ENCODE results near the gene ADH4. TPM values are rescaled to one million over a fixed set of nuclear protein-coding genes. Genes with fewer than 3 reads are reported as not detected.
"Not testable (repeated sequence)": the region's sequence is repeated elsewhere in the genome, so short reads cannot be mapped to it uniquely, and the experiment has no call there.

The ADH4 gene
- total and polyA plus RNA-seq, 9 of the 15 experiments (the other 6 are each of a cell fraction or from before 2014, with no cell fraction given): not detected

GRCh38 chr4:99189900-99190299 is 45.8 kb upstream of the ADH4 start:
- FAIRE-seq; H3K79me2 ChIP-seq (ENCODE audit: control insufficient read depth, insufficient read depth, low read length); BruUV-seq (replicated peaks); in situ Hi-C loops (cut with MboI); H3K4me3 ChIP-seq; H3K27me3 ChIP-seq (ENCODE audit: control insufficient read depth in 2 of 2, insufficient read depth in 2 of 2, low read length in 2 of 2); H3K9me3 ChIP-seq (replicated peaks; ENCODE audit: control insufficient read depth, insufficient read depth, low read depth, low read length); CTCF ChIA-PET (ENCODE audit: low intra/inter-chr PET ratio); H3K36me3 ChIP-seq (ENCODE audit: control insufficient read depth, insufficient read depth, low read length); H3K9me1 ChIP-seq (ENCODE audit: control insufficient read depth, insufficient read depth, low read length); H2AFZ ChIP-seq (ENCODE audit: low read depth, low read length); intact Hi-C loops (cut with micrococcal nuclease); H3K27ac ChIP-seq (ENCODE audit: extremely low read depth, low read depth, low read length); H3K4me1 ChIP-seq (replicated peaks in 1 of 2; ENCODE audit: control insufficient read depth in 2 of 2, insufficient read depth in 2 of 2, low read length in 2 of 2); POLR2A ChIA-PET; ATAC-seq; H4K20me1 ChIP-seq (replicated peaks; ENCODE audit: control insufficient read depth, insufficient read depth, low read length); DNase-seq (ENCODE audit: extremely low read depth in 1 of 4, low spot score in 3 of 4); H3K9ac ChIP-seq (ENCODE audit: insufficient read depth in 1 of 2, low read depth in 2 of 2, low read length in 2 of 2); H3K4me2 ChIP-seq (ENCODE audit: insufficient read depth, low read length); TF ChIP-seq CEBPG (CRISPR knock-in tag; IDR thresholded peaks at IDR 0.05): not testable (repeated sequence)
- 9% methylated on average over 3 of the region's 3 CpGs for WGBS (ENCODE audit: insufficient coverage, low coverage, missing lambda C conversion rate)
- TF ChIP-seq CEBPG (tag; conservative IDR thresholded peaks at IDR 0.05 in 1 of 2, IDR thresholded peaks at IDR 0.05 in 1 of 2) (peak; percentile 14 to 61; a peak in 2 of 4 replicates), CEBPB (tag; IDR thresholded peaks at IDR 0.05) (peak; percentile 34; the same call in 1 of the 2 replicates)

DNA sequence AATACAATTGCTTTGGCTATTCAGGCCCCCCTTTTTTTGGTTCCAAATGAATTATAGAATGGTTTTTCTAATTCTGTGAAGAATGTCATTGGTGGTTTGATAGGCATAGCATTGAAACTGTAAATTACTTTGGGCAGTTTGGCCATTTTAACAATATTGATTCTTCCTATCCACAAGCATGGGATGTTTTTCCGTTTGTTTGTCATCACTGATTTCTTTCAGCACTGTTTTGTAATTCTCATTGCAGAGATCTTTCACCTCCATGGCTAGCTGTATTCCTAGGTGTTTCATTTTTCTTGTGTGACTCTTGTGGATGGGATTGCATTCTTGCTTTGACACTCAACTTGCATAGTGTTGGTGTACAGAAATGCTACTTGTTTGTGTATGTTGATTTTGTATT is 41.9 kb upstream of the ADH4 start:
- Histone ChIP-seq H3K9me1 (ENCODE audit: control insufficient read depth, insufficient read depth, low read length) (no peaks in the 10 kb centered on the region), H3K4me2 (ENCODE audit: insufficient read depth, low read length) (no peak overlapping the region), H3K4me3 (no peak overlapping the region), H3K9me3 (replicated peaks; ENCODE audit: control insufficient read depth, insufficient read depth, low read depth, low read length) (no peaks in the 10 kb centered on the region), H3K4me1 (replicated peaks in 1 of 2; ENCODE audit: control insufficient read depth in 2 of 2, insufficient read depth in 2 of 2, low read length in 2 of 2) (no peaks in the 10 kb centered on the region), H2AFZ (ENCODE audit: low read depth, low read length) (no peak overlapping the region), H3K27ac (ENCODE audit: extremely low read depth, low read depth, low read length) (no peak overlapping the region), H3K9ac (ENCODE audit: insufficient read depth in 1 of 2, low read depth in 2 of 2, low read length in 2 of 2) (no peak overlapping the region), H3K36me3 (ENCODE audit: control insufficient read depth, insufficient read depth, low read length) (no peaks in the 10 kb centered on the region), H3K79me2 (ENCODE audit: control insufficient read depth, insufficient read depth, low read length) (no peaks in the 10 kb centered on the region), H4K20me1 (replicated peaks; ENCODE audit: control insufficient read depth, insufficient read depth, low read length) (no peaks in the 10 kb centered on the region), H3K27me3 (ENCODE audit: control insufficient read depth in 2 of 2, insufficient read depth in 2 of 2, low read length in 2 of 2) (no peaks in the 10 kb centered on the region)
- no TSS peak for BruUV-seq (replicated peaks)
- POLR2A ChIA-PET: no interaction called here
- DNase-seq (ENCODE audit: extremely low read depth in 1 of 4, low spot score in 3 of 4): no peak
- CTCF ChIA-PET (ENCODE audit: low intra/inter-chr PET ratio): no interaction called here
- intact Hi-C loops (cut with micrococcal nuclease): no loop called here
- in situ Hi-C loops (cut with MboI): no loop called here
- TF ChIP-seq ZNF41 (CRISPR knock-in tag; conservative IDR thresholded peaks at IDR 0.05): no peak
- no peak for TF ChIP-seq SNRNP70 (optimal IDR thresholded peaks at IDR 0.05; ENCODE audit: low read depth, low read length)
- TF ChIP-seq CTBP1 (IDR thresholded peaks at IDR 0.05; ENCODE audit: borderline replicate concordance): no peak
- TF ChIP-seq, protein P1, sequence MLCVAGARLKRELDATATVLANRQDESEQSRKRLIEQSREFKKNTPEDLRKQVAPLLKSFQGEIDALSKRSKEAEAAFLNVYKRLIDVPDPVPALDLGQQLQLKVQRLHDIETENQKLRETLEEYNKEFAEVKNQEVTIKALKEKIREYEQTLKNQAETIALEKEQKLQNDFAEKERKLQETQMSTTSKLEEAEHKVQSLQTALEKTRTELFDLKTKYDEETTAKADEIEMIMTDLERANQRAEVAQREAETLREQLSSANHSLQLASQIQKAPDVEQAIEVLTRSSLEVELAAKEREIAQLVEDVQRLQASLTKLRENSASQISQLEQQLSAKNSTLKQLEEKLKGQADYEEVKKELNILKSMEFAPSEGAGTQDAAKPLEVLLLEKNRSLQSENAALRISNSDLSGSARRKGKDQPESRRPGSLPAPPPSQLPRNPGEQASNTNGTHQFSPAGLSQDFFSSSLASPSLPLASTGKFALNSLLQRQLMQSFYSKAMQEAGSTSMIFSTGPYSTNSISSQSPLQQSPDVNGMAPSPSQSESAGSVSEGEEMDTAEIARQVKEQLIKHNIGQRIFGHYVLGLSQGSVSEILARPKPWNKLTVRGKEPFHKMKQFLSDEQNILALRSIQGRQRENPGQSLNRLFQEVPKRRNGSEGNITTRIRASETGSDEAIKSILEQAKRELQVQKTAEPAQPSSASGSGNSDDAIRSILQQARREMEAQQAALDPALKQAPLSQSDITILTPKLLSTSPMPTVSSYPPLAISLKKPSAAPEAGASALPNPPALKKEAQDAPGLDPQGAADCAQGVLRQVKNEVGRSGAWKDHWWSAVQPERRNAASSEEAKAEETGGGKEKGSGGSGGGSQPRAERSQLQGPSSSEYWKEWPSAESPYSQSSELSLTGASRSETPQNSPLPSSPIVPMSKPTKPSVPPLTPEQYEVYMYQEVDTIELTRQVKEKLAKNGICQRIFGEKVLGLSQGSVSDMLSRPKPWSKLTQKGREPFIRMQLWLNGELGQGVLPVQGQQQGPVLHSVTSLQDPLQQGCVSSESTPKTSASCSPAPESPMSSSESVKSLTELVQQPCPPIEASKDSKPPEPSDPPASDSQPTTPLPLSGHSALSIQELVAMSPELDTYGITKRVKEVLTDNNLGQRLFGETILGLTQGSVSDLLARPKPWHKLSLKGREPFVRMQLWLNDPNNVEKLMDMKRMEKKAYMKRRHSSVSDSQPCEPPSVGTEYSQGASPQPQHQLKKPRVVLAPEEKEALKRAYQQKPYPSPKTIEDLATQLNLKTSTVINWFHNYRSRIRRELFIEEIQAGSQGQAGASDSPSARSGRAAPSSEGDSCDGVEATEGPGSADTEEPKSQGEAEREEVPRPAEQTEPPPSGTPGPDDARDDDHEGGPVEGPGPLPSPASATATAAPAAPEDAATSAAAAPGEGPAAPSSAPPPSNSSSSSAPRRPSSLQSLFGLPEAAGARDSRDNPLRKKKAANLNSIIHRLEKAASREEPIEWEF (CRISPR knock-in tag; IDR thresholded peaks at IDR 0.05): no peak
- TF ChIP-seq BRF2 (IDR thresholded peaks at IDR 0.05; ENCODE audit: borderline replicate concordance, insufficient read depth, insufficient read length): no peak
- TF ChIP-seq NCOA6 (IDR thresholded peaks at IDR 0.05): no peak
- no peak for ATAC-seq
- no peak for FAIRE-seq
- WGBS (ENCODE audit: insufficient coverage, low coverage, missing lambda C conversion rate): 0% methylated on average over 1 of the region's 1 CpG

Data from K562 (cell line).